ENCODE data around the gene NRXN3. TPM values are rescaled to one million over a fixed set of nuclear protein-coding genes. Genes with fewer than 3 reads are reported as not detected.

NRXN3 gene
- total and polyA plus RNA-seq, 5 donors, result 1.5 to 4.7 (median 4.0) TPM

DNA sequence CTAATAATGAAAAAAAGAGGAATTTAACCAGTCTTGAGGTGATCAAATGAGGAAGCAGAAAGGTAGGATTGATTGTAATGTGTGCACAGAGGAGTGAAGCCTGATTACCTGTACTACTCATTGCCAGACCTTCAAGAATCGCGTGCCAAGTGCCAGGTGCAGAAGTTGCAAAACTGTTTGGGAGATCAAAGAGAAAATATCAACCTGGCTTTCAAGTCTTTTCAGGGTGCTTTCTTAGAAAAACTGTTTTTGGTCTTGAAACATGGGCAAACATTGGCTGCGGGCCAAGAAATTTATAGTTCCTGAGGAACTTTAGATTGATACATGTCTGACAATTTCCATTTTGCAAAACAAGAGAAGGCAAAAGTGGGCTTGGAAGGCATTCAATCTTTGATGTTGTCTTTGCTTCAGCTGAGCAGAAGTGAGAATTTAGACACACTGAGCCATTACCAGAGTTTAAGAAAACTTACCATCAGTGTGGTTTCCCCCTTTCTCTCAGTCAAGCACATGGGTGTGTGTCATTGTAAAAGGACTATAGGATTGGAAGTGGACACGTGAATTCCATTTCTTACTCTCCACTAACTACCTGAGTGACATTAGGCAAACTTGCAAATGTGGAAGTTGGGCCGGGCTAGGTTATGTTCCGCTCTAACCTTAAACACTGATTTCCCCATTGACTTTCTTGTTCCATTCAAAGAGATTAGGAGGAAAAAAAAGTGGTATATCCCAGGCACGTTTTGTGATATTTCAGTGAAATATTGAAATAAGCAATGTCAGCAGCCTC is 1555.0 kb downstream of the NRXN3 start:
- Histone ChIP-seq H3K27me3 (ENCODE audit: control insufficient read depth, insufficient read depth) (no peaks in the 10 kb centered on the region), H3K4me3 (ENCODE audit: low read length) (no peak overlapping the region), H3K27ac (ENCODE audit: low read length) (no peak overlapping the region), H3K9me3 (ENCODE audit: control insufficient read depth, low read length) (no peaks in the 10 kb centered on the region), H3K4me1 (ENCODE audit: control insufficient read depth, insufficient read depth, low read length) (no peaks in the 10 kb centered on the region)
- ATAC-seq (no peak), DNase-seq (no peak)
- intact Hi-C loops (cut with DNase I), result no loop called here
- WGBS, result 84% methylated on average over 7 of the region's 7 CpGs

GRCh38 chr14:79727900-79728299 is 1557.7 kb downstream of the NRXN3 start:
- no peak overlapping the region for H3K4me3 ChIP-seq (ENCODE audit: low read length)
- H3K27ac ChIP-seq (ENCODE audit: low read length), result no peak overlapping the region
- H3K9me3 ChIP-seq (ENCODE audit: control insufficient read depth, low read length), result no peaks in the 10 kb centered on the region
- H3K4me1 ChIP-seq (ENCODE audit: control insufficient read depth, insufficient read depth, low read length), result no peaks in the 10 kb centered on the region
- intact Hi-C loops (cut with DNase I), result no loop called here
- no peaks in the 10 kb centered on the region for H3K27me3 ChIP-seq (ENCODE audit: control insufficient read depth, insufficient read depth)
- no peak for DNase-seq
- no peak for ATAC-seq
- 76% methylated on average over 3 of the region's 3 CpGs for WGBS

- H3K4me1 ChIP-seq (ENCODE audit: control insufficient read depth, insufficient read depth, low read length), result no peaks in the 10 kb centered on the region
- no peak for DNase-seq
- H3K9me3 ChIP-seq (ENCODE audit: control insufficient read depth, low read length), result no peaks in the 10 kb centered on the region
- 67% methylated on average over 3 of the region's 3 CpGs for WGBS
- H3K27me3 ChIP-seq (ENCODE audit: control insufficient read depth, insufficient read depth), result no peaks in the 10 kb centered on the region
- no peak overlapping the region for H3K4me3 ChIP-seq (ENCODE audit: low read length)
- no peak for ATAC-seq
- intact Hi-C loops (cut with DNase I), result no loop called here
- H3K27ac ChIP-seq (ENCODE audit: low read length), result no peak overlapping the region
Measured at GRCh38 chr14:79728331-79728730, 1558.2 kb downstream of the NRXN3 start.

DNA sequence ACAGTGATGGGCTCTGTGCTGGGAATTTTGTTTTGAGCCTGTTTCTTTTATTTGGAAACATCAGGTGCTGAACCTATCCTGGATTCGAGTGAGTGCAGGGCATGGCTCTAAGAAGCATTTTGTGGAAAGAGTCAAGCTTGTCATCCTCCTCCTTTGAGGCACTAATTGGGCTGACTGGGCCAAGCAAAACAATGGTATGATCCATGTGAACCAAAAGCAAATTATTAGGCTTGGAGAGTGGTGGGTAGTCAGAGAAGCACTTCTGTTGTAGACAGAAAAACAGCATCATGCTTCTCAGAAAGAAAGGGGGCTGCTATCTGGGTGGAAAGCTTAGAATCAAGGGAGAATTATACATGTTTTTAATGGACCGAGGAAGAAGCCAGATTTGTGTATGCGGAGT is 1559.6 kb downstream of the NRXN3 start:
- intact Hi-C loops (cut with DNase I), result no loop called here
- 77% methylated on average over 3 of the region's 3 CpGs for WGBS
- Histone ChIP-seq H3K27ac (ENCODE audit: low read length) (no peak overlapping the region), H3K4me3 (ENCODE audit: low read length) (no peak overlapping the region), H3K9me3 (ENCODE audit: control insufficient read depth, low read length) (no peaks in the 10 kb centered on the region), H3K4me1 (ENCODE audit: control insufficient read depth, insufficient read depth, low read length) (no peaks in the 10 kb centered on the region), H3K27me3 (ENCODE audit: control insufficient read depth, insufficient read depth) (no peaks in the 10 kb centered on the region)
- DNase-seq (no peak), ATAC-seq (no peak)

- H3K9me3 ChIP-seq (ENCODE audit: control insufficient read depth, low read length), result no peaks in the 10 kb centered on the region
- WGBS, result 83% methylated on average over 2 of the region's 2 CpGs
- intact Hi-C loops (cut with DNase I), result no loop called here
- DNase-seq (no peak), ATAC-seq (no peak)
- no peaks in the 10 kb centered on the region for H3K4me1 ChIP-seq (ENCODE audit: control insufficient read depth, insufficient read depth, low read length)
- H3K4me3 ChIP-seq (ENCODE audit: low read length), result no peak overlapping the region
- H3K27me3 ChIP-seq (ENCODE audit: control insufficient read depth, insufficient read depth), result no peaks in the 10 kb centered on the region
- H3K27ac ChIP-seq (ENCODE audit: low read length), result no peak overlapping the region
Measured at GRCh38 chr14:79730196-79730595, 1560.0 kb downstream of the NRXN3 start.

GRCh38 chr14:79730953-79731352 is 1560.8 kb downstream of the NRXN3 start:
- intact Hi-C loops (cut with DNase I), result no loop called here
- Histone ChIP-seq H3K27me3 (ENCODE audit: control insufficient read depth, insufficient read depth) (no peaks in the 10 kb centered on the region), H3K4me3 (ENCODE audit: low read length) (no peak overlapping the region), H3K9me3 (ENCODE audit: control insufficient read depth, low read length) (no peaks in the 10 kb centered on the region), H3K27ac (ENCODE audit: low read length) (no peak overlapping the region), H3K4me1 (ENCODE audit: control insufficient read depth, insufficient read depth, low read length) (no peaks in the 10 kb centered on the region)
- 69% methylated on average over 5 of the region's 5 CpGs for WGBS
- ATAC-seq, result no peak
- DNase-seq, result no peak

DNA sequence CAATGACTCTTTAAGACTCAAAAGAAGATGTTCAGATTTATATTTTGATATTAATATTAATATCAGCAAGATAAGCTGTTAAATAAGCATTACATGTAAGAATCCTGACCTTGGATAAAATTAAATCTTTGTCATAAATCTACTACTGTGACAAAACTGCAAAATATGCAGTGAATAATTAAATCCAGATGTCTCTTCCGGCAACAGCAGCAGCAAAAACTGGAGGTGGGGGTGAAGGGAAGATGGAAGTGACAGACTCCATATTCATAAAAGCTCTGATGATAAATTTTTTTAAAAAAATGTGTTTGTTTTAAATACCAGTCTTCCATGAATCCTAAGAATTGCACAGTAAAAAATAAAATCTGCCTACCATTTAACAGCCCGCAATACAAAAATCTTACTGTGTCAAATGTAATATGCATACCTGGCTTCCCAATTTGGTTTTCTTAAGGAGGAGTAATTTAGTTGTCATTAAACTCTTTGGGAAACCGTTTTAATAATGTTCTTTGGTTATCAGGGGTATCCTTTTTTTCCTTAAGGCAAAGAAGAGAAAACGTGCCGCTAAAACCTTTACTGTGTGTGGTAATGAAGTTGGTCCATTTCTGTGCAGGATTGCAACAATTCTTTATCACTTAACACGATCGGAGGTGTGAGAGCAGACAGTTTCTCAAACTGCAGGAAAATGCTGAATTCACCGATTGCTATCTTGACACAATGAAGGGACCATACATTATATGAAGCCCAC is 1562.9 kb downstream of the NRXN3 start:
- Histone ChIP-seq H3K4me1 (ENCODE audit: control insufficient read depth, insufficient read depth, low read length) (no peaks in the 10 kb centered on the region), H3K27me3 (ENCODE audit: control insufficient read depth, insufficient read depth) (no peaks in the 10 kb centered on the region), H3K9me3 (ENCODE audit: control insufficient read depth, low read length) (no peaks in the 10 kb centered on the region), H3K27ac (ENCODE audit: low read length) (no peak overlapping the region), H3K4me3 (ENCODE audit: low read length) (no peak overlapping the region)
- intact Hi-C loops (cut with DNase I), result no loop called here
- DNase-seq (no peak), ATAC-seq (no peak)
- 66% methylated on average over 8 of the region's 8 CpGs for WGBS

DNA sequence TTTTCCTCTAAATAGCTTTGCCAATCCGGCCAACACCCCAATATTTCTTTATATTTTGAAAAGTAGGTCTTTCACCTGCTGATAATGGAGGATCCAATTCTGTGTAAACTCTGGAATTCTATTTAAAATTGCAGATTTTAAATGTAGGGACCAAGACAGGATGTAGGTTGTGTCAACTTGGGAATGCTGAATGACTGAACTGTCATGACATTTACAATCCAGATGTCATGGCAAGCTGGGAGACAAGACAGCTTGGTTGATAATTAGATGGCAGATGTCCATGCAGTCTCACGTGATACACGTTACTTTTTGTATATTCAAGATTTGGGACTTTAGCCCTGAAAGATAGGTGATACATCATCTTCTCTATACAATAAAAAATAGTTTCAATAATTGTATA is 1564.0 kb downstream of the NRXN3 start:
- 69% methylated on average over 3 of the region's 3 CpGs for WGBS
- H3K4me1 ChIP-seq (ENCODE audit: control insufficient read depth, insufficient read depth, low read length), result no peaks in the 10 kb centered on the region
- no peak overlapping the region for H3K4me3 ChIP-seq (ENCODE audit: low read length)
- DNase-seq (no peak), ATAC-seq (no peak)
- H3K27ac ChIP-seq (ENCODE audit: low read length), result no peak overlapping the region
- H3K9me3 ChIP-seq (ENCODE audit: control insufficient read depth, low read length), result no peaks in the 10 kb centered on the region
- H3K27me3 ChIP-seq (ENCODE audit: control insufficient read depth, insufficient read depth), result no peaks in the 10 kb centered on the region
- intact Hi-C loops (cut with DNase I), result no loop called here

- ATAC-seq, result no peak
- no peak for DNase-seq
- no peaks in the 10 kb centered on the region for H3K9me3 ChIP-seq (ENCODE audit: control insufficient read depth, low read length)
- H3K4me3 ChIP-seq (ENCODE audit: low read length), result no peak overlapping the region
- H3K27ac ChIP-seq (ENCODE audit: low read length), result no peak overlapping the region
- 80% methylated on average over 1 of the region's 1 CpG for WGBS
- no peaks in the 10 kb centered on the region for H3K27me3 ChIP-seq (ENCODE audit: control insufficient read depth, insufficient read depth)
- intact Hi-C loops (cut with DNase I), result no loop called here
- no peaks in the 10 kb centered on the region for H3K4me1 ChIP-seq (ENCODE audit: control insufficient read depth, insufficient read depth, low read length)
Measured at GRCh38 chr14:79734656-79735055, 1564.5 kb downstream of the NRXN3 start.

- 92% methylated on average over 3 of the region's 3 CpGs for WGBS
- no peak overlapping the region for H3K27ac ChIP-seq (ENCODE audit: low read length)
- ATAC-seq (no peak), DNase-seq (no peak)
- no peaks in the 10 kb centered on the region for H3K27me3 ChIP-seq (ENCODE audit: control insufficient read depth, insufficient read depth)
- H3K4me3 ChIP-seq (ENCODE audit: low read length), result no peak overlapping the region
- intact Hi-C loops (cut with DNase I), result no loop called here
- no peaks in the 10 kb centered on the region for H3K9me3 ChIP-seq (ENCODE audit: control insufficient read depth, low read length)
- H3K4me1 ChIP-seq (ENCODE audit: control insufficient read depth, insufficient read depth, low read length), result no peaks in the 10 kb centered on the region
Measured at GRCh38 chr14:79735121-79735520, 1564.9 kb downstream of the NRXN3 start.

DNA sequence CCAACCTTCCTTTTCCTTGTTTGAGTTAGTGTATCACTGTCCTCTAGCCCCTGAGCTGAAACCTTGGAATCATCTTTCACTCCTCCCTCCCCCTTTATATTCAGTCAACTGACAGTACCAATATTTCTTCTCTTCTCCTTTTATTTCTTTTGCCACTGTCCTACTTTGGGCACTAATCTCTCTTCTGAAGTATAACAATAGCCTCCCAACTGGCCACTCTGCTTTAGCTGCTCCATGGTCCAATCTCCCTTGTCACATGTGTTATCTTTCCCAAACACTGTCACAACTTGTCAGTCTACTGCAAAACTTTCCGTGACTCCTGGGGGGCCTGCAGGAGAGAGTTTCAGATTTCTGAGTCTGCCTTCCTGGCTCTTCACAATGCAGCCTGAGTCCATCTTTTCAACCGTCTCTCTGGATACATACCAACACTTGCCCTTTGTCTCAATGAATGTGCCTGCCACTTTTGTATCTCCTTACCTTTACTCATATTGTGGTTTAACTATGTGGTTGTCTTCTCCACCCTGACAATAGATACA is 1570.0 kb downstream of the NRXN3 start:
- Histone ChIP-seq H3K27ac (ENCODE audit: low read length) (no peak overlapping the region), H3K9me3 (ENCODE audit: control insufficient read depth, low read length) (no peaks in the 10 kb centered on the region), H3K27me3 (ENCODE audit: control insufficient read depth, insufficient read depth) (no peaks in the 10 kb centered on the region), H3K4me1 (ENCODE audit: control insufficient read depth, insufficient read depth, low read length) (no peaks in the 10 kb centered on the region), H3K4me3 (ENCODE audit: low read length) (no peak overlapping the region)
- WGBS, result 29% methylated on average over 2 of the region's 2 CpGs
- ATAC-seq (no peak), DNase-seq (no peak)
- intact Hi-C loops (cut with DNase I), result no loop called here
